GM19395 (cell line): ENCODE results near the gene TPBGL.
"Not testable (repeated sequence)": the region's sequence is repeated elsewhere in the genome, so short reads cannot be mapped to it uniquely, and the experiment has no call there.

Experiments used
- ATAC-seq: cut with Tn5 transposase; IDR thresholded peaks from one replicate; pipeline ENCODE4 v1.9.1; 2021; ENCODE audit warnings: mild to moderate bottlenecking, moderate library complexity; ENCODE audit not compliant: unreplicated experiment

Gene TPBGL

GRCh38 chr11:75270896-75271418 is 30.4 kb downstream of the TPBGL start:
- no peak for ATAC-seq

GRCh38 chr11:75271730-75272129 is 31.2 kb downstream of the TPBGL start:
- no peak for ATAC-seq

- no peak for ATAC-seq
These were observed 31.8 kb downstream of the TPBGL start for GRCh38 chr11:75272391-75272790.

DNA sequence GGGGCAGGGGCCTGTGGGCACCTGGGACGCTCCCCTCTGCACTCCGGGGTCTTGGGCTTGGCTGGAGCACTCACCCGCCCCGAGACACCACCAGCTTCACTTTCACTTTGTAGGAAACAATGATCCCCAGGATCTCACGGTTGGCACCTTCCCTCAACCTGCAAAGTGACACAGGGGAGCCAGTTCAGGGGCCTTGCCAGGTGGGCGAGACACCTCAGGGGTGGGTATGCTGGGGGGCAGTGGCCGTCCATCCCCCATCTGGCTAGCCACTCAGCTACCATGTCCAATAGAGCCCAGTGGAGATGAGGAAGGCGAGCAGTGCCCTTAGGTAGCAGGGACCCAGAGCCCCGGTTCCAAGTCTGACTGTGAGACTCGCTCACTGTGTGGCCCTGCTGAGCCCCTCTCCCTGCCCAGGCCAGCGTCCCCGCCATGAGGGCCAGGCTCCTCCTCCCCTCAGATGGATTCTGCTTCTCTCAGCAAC is 32.3 kb downstream of the TPBGL start:
- no peak for ATAC-seq

DNA sequence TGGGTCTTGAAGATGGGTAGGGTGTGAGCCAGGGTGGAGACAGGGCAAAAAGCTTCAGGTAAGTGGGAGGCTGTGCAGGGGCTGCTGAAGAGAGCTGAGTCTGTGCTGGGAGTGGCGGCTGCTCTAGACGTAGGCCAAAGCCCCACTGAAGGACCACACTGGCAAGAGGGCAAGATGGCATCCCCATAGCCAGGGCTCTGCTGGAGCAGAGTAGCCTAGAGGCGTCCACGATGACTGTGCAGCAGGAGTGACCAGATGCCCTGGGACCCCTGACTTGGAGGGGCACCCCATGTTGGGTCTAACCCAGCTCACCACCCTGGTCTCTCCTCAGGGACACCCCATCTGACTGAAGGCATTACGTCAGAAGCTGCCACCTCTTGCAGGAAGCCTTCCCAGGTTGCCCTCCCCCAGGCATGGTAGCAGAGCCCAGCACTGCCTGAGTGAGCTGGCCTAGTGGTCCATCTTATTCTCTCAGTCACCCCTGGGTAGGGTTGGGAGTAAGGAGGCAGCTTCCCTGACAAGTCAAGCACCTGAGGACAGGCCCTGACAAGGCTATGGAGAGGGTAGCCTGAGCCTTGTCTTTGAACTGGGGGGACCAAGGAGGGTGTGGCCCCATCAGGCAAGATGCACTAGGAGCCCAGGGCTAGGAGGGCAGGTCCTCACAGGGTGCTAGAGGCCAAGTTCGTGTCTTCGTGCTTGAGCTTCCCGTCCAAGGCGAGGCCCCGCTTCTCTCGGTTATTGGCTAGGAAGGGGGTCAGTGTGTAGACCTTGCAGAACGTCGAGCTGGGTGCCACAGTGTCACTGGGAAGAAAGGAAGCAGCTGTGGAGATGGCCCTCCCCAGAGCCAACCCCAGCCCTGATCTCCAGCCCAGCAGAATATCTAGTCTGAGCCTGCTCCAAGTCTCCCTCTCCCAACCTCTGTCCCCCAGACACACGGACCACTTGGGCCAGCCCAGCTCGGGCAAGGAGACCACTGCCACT is 33.1 kb downstream of the TPBGL start:
- no peak for ATAC-seq

DNA sequence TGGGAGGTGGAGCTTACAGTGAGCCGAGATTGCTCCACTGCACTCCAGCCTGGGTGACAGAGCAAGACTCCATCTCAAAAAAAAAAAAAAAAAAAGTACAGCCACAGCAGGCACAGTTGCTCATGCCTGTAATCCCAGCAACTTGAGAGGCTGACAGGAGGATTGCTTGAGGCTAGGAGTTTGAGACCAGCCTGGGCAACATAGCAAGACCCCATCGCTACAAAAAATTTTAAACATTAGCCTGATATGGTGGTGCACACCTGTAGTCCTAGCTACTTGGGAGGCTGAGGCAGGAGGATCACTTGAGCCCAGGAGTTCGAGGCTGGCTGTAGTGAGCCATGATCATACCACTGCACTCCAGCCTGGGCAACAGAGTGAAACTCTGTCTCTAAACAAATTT is 34.1 kb downstream of the TPBGL start:
- not testable (repeated sequence) for ATAC-seq

DNA sequence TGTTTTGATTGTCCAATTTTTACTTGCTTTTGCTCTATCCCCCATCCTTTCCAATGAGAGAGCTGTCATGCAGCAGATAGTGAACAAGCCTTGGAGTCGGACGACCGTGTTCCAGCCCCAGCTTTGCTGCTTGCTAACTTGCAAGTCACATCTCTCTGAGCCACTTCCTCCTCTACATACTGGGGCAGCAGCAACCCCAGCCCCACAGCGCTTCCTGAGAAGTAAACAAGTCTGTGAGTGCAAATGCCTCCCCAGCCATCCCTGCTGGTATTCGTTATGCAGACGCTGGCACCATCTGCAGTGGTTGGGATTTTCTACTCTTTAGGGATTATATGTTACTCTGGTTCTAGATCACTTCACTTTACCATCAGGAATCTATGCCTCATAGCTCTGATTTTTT is 35.0 kb downstream of the TPBGL start:
- no peak for ATAC-seq

- no peak for ATAC-seq
These were observed 35.6 kb downstream of the TPBGL start for GRCh38 chr11:75276186-75276585.

GRCh38 chr11:75276686-75277085 is 36.1 kb downstream of the TPBGL start:
- ATAC-seq: no peak

DNA sequence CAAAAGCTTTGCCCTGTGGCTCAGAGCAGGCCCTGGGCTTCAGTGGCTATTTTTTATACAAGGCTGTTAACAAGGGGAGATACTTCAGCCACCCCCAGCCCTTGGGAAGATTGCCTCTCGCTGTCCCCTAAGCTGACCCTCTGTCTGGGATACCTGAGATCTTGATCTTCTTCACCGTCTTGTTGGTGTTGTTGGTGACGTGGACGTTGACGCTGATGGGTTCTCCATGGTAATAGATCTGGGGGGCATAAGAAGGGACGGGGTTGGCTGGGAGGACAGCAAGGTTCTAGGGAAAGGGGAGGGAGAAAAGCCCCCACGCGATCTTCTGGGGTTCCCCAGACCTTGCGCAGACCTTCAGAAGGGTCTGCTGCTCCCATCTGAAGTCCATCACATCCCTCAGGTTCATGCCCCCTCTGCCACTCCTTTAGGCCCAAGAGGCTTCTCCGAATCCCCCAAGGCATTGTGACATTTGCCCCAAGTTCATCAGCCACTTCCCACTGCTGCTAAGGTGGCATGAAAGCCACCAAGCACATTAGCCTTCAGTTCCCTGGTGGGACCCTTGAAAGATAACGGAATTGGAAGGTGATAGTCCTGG is 36.7 kb downstream of the TPBGL start:
- no peak for ATAC-seq

DNA sequence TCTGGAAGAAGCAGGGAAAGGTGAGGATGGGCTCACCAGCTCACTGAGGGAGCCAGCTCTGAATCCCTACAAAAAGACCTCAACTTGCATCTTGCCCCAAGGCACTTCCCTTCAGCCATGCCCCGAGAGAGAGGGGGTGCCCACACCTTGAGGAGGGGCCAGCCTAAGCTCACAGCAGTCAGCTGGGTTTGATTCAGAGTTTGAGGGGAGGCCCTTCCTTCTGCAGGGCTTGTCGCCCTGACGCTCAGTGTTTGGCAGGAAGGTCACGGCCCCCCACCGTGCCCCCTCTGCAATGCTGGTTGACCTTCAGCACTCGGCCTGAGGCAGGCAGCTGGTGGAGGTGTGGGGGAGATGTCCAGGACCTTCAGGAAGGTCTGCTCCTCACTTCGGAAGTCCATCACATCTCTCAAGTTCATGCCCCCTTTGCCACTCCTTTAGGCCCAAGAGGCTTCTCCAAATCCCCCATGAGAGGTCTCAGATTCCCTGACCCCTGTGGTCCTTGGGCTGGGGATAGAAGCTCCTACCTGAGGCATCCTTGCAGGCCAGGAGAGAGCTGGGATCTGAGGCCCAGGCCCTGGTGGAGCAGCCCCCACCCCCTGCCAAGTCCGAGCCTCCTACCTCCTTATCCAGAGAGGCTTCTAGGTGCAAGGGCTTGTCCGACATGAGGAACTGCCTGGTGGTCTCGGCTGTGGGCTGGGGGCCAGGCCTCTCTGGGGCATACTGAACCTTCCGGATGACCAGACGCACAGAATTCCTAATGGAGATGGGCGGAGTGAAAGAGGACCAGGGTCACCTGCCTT is 37.6 kb downstream of the TPBGL start:
- no peak for ATAC-seq

DNA sequence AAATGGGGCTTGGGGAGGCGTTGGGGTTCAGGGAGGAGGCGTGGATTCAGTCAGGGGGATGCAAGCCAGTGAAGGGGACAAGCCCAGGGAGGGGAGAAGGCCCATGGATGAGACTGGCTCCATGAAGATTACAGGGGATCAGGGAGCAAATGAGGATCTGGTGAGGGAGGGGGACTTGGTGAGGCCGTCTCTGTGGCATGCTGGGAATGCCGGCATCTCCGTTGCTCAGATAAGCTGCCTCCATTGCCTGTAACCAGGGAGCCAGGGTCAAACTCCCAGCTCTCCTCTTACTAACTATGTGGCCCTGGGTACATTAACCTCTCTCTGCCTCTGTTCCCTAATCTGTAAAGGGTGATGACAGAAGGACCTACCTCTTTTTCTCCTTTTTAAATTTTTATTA is 38.7 kb downstream of the TPBGL start:
- ATAC-seq: no peak

GRCh38 chr11:75280227-75280701 is 39.7 kb downstream of the TPBGL start:
- ATAC-seq: no peak

DNA sequence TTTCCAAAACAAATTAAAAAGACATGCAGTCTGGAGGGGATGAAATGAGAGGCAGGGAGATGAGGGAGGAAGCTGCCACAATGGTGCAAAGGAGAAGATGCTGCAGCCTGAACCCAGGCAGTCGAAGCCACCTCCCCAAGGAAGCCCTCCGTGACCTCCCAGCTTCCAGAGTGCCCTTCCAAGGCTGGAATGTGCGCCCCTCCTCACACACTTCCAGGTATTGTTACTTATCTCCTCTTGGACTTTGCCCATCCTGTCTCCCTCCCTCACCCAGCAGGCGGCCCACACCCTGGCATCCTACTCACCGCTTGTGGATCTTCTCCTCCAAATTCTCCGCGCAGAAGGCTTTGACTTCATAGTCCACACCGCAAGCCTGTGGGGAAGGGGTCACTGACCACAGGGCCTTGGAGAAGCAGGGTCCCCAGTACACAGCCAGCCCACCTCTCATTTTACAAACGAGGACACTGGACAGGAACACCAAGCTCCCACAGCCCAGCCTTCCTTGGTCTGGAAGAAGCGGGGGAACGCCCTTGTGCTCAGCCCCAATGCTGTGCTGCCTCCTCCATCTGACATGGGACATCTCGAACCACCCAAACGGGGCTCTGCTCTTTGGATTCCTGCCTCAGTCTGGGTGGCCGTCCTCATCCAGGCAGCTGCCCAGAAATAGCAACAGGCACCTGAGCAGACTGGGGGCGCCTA is 40.3 kb downstream of the TPBGL start:
- ATAC-seq: no peak

GRCh38 chr11:75281469-75282095 is 41.0 kb downstream of the TPBGL start:
- no peak for ATAC-seq

DNA sequence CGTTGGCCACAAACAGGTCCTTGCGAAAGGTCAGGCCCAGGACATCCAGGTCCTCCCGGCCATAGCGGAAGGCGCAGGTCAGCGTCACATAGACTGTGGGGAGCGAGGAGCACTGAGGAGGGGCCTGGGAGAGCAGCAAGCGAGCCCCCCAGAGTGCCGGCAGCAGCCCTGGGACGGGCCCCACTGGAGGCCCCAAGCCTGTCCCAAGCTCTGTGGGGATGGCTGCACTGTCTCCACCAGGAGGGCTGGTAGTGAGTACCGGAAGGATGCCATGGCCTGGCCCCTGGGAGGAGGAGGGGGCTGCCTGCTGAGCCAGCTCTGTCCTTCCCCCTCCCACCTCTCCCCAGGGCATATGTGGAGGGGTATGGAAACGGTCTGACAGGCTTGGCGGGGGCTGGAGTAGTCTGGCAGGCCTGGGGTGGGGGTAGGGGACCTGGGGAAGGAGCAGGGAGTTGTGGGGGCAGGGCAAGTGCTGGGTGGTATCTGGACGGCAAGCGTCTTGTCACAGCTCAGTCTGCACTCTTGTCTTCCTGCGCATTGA is 42.9 kb downstream of the TPBGL start:
- ATAC-seq: no peak

GRCh38 chr11:75285776-75286360 is 45.3 kb downstream of the TPBGL start:
- ATAC-seq: no peak

GRCh38 chr11:75286826-75287465 is 46.4 kb downstream of the TPBGL start:
- no peak for ATAC-seq

DNA sequence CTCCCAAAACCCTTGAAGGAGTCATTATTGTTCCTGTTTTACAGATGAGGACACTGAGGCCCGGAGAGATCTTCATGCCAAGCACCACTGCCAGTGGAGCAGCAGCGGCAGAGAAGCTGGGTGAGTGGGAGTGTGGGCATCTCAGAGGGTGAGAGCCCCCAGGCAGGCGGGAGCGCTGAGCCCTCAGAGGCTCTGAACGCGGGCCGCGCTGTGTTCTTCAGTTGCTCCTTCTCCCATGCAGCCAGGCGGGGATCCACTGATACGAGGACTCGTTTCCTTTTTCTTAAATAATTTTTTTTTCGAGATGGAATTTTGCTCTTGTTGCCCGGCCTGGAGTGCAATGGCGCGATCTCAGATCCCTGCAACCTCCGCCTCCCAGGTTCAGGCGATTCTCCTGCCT is 47.0 kb downstream of the TPBGL start:
- ATAC-seq: no peak
